ENCODE results near the gene SH3BP4. TPM values are rescaled to one million over a fixed set of nuclear protein-coding genes. Genes with fewer than 3 reads are reported as not detected.

The SH3BP4 gene
- total RNA-seq, 1 donor from 2014 or later: 29.9 TPM

DNA sequence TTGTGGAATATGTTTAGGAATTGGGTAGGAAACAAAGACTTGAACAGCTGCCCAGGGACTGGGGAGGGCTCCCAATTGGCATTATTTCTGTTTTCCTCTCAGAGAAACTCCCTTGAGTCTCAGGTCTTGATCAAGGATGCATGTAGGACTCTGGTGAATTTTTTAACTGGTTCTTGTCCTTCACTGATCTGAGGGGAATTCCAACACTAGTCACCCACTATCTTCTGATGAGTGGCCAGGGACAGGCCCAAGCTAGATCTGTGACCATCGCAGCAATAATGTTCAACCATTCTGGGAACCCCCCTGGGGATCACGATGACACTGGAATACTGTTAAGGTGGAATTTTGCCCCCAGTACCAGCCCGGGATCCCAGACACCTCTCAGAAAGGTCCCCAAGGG lies 132.0 kb downstream of the SH3BP4 start:
- no peak for DNase-seq (ENCODE audit: low spot score)

DNA sequence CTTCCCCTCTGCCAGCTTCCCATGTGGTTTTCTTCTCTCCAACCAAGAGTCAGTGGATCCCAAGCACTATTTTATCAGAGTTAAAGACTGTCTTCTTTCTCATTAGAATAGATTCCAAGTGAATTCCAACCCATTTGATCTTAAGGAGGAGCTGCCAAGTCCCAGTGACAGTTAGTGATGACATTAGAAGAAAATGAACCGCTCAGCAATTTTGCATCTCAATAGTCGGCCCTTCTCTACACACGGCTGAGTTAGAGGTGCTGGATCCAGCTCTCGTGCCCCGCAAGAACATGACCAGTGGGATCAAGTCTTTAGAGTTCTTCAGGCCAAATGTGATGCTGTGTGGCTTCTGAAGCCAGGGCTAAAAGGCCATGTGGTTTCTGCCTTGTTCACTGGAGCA lies 132.6 kb downstream of the SH3BP4 start:
- DNase-seq (ENCODE audit: low spot score): no peak

DNA sequence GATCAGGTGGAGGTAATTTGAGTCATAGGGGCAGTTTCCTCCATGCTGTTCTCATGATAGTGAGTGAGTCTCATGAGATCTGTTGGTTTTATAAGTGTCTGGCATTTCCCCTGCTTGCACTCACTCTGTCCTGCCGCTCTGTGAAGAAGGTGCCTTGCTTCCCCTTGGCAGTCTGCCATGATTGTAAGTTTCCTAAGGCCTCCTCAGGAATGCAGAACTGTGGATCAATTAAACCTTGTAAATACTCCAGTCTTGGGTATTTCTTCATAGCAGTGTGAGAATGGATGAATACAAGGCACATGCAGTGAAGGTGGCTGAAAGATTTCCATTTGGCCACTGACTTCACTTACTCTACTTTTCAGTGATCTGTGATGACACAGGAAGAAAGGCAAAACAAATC lies 133.7 kb downstream of the SH3BP4 start:
- no peak for DNase-seq (ENCODE audit: low spot score)

DNA sequence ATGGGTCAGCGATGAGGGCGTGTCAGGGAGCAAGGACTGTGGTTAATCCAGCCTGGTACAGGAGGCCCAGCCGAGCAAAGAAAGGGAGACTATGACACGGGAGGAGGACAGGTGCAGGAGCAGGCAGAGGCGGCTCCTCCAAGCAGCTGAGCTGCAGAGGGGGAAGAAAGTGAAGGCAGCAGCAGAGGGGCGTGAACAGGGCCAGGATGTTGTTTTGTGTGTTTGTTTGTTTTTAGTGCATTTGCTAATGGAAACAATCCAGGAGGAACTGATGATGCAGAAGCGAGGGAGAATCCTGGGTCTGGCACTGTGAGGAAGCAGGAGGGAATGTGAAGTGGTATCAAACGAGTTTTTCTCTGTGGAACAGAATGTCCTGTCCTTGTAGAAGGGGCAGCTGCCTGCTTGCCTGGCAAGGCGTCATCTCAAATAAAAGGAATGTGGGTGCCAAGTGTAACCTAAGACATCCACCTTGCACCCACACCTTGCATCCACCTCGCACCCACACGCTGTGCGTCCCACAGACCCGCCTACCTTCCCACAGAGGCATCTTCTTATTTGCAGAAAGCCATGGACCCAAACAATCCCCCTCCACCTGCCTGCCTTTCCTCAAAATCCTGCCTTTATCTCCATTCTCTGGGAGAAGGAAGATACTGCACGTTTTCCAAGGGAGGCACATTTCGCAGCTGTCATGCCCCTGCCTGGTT lies 134.8 kb downstream of the SH3BP4 start:
- DNase-seq (ENCODE audit: low spot score): no peak

DNA sequence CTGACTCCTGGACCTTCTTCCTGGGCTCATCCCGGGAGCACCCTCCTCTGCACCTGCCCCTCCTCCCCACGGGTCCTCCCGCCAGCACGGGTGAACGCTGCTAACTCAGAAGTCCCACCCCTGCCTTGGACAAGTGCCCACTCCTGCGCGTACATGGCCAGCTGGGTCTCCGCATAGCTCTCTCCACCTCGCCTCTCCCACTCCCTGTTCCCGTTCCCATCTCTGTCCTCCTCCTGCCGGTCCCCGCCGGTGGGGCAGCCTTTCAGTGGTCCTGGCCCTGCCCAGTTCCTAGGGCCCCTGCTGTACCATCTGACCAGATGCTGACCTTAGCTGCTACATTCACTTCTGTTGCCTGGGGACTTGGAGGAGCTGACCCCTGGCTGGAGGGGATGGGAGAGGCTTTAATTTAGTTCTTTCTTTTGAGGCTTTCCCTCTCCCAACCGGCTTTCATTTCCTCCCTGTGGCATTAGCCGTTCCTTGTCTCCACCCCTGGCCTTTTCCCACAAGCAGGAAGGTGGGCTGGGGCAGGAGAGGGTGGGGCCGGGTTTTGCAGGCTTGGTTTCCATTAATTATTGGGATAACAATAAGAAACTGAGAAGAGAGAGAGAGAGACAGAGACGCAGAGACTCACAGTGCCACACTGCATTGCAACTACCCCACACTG lies 136.1 kb downstream of the SH3BP4 start:
- DNase-seq (ENCODE audit: low spot score): peak; percentile 59

DNA sequence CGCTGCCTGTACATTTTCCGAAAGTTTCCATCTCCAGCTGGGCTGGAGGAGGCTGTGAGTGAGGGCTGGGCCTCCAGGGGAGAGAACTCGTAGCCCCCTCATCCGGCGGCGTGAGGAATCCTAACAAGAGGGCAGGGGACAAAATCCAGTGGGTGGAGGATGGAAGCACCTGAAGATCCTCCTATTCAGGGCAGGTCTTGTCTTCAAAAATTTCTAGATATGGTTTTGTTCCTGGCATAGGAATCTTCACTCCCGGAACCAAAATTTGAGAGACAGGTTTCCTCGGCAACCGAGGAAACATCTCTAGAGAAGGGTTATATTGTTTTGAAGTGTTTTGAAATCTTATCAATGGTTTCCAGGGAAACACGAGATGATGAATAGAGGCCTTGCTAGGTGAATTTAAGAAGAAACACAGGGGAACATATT lies 136.7 kb downstream of the SH3BP4 start:
- no peak for DNase-seq (ENCODE audit: low spot score)

DNA sequence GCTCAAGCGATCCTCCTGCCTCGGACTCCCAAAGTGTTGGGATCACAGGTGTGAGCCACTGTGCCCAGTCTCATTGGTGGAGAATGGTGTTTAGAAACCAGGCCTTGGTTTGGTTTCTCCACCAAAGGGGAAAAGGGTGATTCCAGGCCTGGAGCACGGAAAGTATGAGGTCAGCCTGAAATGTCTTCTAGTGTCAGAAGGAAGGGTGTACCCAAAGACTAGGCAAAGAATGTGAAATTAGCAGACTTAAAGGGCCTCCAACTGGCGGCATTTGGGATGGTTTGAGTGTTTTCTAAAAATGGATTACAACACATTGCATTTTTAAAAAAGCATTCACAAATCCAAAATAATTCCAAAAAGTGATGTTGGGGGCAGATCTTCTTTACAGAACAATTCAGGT lies 139.6 kb downstream of the SH3BP4 start:
- DNase-seq (ENCODE audit: low spot score): no peak

DNA sequence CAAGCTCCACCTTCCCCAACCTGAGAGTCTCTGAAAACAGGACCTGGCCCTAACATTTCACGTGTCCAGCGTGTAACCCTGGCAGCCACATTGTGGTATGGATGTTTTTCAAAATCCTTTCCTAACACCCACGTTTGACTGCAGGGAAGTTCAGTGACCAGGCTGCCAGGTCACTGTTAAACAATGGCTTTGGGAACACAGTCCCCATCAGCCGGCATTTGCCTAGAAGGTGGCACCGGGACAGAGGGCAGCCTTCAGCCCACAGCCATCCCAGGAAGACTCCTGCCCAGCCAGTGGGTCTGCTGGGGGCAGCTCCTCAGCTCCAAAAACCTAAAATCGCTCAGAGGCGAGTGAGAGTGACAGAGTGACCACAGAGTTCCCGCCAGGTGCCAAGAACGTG lies 140.2 kb downstream of the SH3BP4 start:
- DNase-seq (ENCODE audit: low spot score): no peak

DNA sequence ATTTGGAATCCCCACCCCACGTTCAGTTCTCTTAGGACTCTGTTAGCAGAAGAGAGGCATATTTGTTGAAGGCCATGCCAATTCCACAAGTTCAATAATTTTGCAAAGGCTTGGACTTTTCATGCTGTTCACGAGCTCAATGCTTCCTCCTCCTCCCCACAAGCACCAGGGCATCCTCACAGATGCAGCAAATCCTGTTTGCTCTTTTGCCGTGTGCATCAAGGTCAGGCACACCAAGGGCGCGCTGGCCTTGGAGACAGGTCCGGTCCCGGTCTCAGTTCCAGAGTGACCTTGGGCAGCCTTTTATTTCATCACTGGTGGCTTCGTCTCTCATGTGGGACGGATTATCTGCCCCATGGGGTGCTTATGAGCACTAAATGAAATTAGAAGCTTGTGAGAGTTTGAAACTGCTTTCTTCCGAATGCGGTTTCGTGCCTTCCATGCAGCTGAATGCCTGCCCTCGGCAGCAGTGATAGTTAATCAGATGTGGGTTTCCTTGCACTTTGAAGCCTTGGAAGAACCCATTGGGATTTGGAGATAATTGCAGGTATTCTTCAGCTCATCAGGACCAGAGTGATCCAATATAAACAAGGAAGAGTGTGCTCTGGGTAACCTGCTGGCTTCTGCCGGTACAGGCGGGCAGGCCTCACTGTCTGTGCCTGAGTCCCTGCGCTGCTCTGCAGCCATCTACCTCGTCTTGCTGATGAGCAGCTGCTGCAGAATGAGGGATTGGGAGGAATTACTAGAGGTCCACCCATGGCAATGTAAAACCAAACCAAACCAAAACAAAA lies 140.8 kb downstream of the SH3BP4 start:
- no peak for DNase-seq (ENCODE audit: low spot score)

DNA sequence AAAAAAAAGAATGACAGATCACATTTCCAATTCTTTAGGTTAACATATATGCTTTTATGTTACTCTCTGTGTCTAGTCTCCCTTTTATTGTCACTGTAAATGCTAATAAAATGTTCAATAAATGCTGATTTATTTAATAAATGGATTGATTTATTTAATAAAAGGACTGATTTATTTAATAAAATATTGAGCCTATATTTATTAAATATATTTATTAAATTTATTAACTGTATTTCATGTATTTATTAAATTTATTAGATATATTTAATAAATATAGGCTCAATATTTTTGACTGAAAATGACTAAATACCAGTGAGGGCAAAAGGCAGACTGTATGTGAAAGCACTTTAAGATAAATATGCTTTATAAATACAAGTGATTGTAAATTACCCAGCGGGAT lies 142.6 kb downstream of the SH3BP4 start:
- no peak for DNase-seq (ENCODE audit: low spot score)

DNA sequence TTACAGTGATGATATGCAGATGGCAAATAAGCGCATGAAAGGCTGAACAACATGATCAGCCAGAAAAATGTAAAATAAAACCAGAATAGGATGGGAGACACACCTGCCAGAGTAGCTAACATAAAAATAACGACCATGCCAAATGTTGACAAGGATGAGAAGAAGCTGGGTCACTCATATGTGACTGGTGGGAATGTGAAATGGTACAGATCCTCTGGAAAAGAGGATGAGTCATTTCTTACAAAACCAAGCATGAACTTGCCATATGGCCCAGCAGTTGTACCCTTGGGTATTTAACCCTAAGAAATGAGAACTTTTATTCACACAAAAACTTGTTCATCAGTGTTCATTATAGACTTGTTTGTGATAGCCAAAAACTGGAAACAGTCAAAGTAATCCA lies 143.8 kb downstream of the SH3BP4 start:
- no peak for DNase-seq (ENCODE audit: low spot score)

DNA sequence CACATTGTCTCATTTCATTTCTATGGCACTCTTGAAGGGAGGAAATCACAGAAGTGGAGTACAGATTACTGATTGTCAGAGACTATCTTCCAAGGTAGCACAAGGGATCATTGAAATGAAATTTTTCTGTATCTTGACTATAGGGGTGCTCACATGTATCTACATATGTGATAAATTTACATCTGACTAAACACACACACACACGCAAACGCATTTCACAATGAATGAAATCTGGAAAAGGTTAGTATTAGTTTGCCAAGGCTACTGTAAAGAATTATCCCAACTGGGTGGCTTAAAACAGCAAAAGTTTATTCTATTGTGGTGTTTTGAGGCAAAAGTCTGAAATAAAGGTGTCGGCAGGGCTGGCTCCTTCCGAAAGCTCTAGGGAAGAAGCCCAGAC lies 144.6 kb downstream of the SH3BP4 start:
- no peak for DNase-seq (ENCODE audit: low spot score)

DNA sequence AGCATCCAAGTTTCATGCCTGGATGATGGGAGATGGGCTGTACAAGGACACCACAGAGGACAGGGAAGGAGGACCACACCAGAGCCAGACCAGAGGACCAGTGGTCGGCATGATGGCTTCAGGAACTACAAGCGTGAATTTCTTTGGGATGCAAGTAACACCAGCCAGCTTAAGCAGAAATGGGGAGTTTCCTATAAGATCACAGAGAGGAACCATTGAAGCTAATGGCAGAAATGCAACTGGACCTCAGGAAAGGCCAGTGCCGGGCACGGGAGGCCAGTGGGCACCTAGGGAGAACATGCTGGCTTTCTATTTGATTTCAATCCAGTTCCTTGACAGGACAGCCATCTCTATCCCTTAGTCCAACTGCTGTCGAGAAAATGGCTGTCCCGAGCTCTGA lies 145.4 kb downstream of the SH3BP4 start:
- no peak for DNase-seq (ENCODE audit: low spot score)

DNA sequence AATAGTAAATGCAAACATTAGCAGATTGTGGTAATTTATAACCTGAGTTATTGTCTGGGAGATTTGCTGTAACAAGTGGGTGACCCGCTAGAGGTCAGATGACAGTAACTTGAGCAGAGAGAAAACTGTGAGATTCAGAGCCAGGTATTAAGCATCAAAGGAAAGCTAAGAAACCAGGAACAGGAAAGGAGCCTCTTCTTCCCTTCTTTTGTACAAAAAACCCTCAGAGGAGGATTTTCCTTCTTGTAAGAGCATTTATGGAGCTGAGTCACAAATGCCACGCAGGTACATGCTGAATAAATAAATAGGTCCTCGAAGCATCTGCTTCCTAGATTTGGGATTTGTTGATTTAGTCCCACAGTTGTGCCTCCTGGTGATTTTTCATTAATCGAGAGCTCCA lies 146.5 kb downstream of the SH3BP4 start:
- DNase-seq (ENCODE audit: low spot score): no peak

DNA sequence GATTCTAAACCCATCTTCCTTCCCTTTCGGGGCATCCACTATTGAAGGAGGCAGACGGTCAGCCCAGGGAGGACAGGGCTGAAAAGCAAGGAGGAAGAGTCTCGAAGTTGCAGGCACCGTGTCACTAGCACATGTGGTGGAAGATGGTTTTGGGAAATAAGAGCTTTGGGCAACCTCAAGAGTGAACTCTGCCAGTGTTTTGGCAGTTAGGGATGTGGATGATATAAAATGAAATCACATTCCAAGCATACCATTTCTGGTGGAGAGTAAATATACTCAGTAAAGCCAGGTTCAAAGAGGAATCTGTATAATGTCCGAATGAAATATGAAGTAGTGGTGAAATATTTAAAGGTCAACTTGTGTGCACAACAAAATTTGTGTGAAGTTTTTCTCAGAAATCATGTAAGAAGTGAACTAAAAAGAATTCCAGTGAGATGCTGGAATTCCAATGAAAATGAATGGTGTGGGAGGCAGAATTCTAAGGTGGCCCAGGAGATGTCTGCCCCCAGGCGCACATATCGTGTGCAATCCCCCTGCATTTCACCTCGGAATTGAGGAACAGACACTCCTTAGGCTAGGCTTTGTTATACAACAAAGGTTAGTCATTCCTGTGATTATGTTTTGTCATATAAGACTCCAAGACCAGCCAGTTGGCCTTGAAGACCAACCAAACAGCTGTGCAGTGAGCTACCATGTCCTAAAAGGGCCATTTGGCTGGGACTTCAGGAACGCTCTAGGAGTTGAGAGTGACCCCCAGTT lies 147.1 kb downstream of the SH3BP4 start:
- DNase-seq (ENCODE audit: low spot score): no peak

DNA sequence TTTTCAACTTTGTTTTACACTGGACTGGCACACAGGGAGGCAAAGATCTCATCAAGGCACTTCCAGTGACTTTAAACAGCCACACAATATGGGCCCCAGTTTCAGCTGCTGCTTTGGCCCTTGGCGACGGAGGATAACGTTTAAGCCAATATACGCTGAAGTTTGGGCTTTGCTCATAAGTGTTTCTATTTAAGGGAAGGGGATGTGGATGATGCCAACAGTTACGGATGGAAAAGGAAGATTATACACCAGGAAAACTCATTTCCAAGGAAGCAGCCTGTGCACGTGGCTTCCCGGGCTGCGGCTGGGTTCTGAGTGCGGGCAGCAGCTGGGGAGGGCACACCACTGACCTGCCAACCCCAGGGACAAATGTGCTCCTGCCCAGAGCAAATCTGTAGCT lies 151.1 kb downstream of the SH3BP4 start:
- no peak for DNase-seq (ENCODE audit: low spot score)
